GM18502 (cell line): Measurements from ENCODE around the gene VWA2.

Experiments used
- ATAC-seq: cut with Tn5 transposase; IDR thresholded peaks from one replicate; pipeline ENCODE4 v1.9.1; 2021; ENCODE audit warnings: mild to moderate bottlenecking; ENCODE audit not compliant: unreplicated experiment, poor library complexity

Gene VWA2

GRCh38 chr10:114291516-114291915 is 52.5 kb downstream of the VWA2 start:
- no peak for ATAC-seq

- no peak for ATAC-seq
Measured at GRCh38 chr10:114293075-114293474, 54.0 kb downstream of the VWA2 start.

GRCh38 chr10:114294549-114294948 is 55.5 kb downstream of the VWA2 start:
- no peak for ATAC-seq

- no peak for ATAC-seq
Measured at GRCh38 chr10:114295393-114295792, 56.3 kb downstream of the VWA2 start.

- ATAC-seq, result no peak
Measured at GRCh38 chr10:114297136-114297705, 58.2 kb downstream of the VWA2 start.

- ATAC-seq, result no peak
Measured at GRCh38 chr10:114300036-114300645, 61.1 kb downstream of the VWA2 start.

GRCh38 chr10:114301177-114301576 is 62.1 kb downstream of the VWA2 start:
- ATAC-seq, result no peak

GRCh38 chr10:114301951-114302710 is 63.1 kb downstream of the VWA2 start:
- ATAC-seq, result no peak

- ATAC-seq, result peak; percentile 3
Measured at GRCh38 chr10:114303556-114303955, 64.5 kb downstream of the VWA2 start.

GRCh38 chr10:114304017-114304570 is 65.0 kb downstream of the VWA2 start:
- peak; percentile 81 for ATAC-seq

- peak; percentile 70 for ATAC-seq
Measured at GRCh38 chr10:114304571-114305421, 65.7 kb downstream of the VWA2 start.

GRCh38 chr10:114305521-114305925 is 66.5 kb downstream of the VWA2 start:
- ATAC-seq, result no peak

- ATAC-seq, result no peak
Measured at GRCh38 chr10:114306116-114306973, 67.3 kb downstream of the VWA2 start.

- ATAC-seq, result no peak
Measured at GRCh38 chr10:114307731-114308130, 68.7 kb downstream of the VWA2 start.

GRCh38 chr10:114308531-114309363 is 69.7 kb downstream of the VWA2 start:
- ATAC-seq, result no peak

- ATAC-seq, result no peak
Measured at GRCh38 chr10:114309364-114309651, 70.3 kb downstream of the VWA2 start.

GRCh38 chr10:114310346-114310745 is 71.3 kb downstream of the VWA2 start:
- ATAC-seq, result no peak

GRCh38 chr10:114311023-114311422 is 72.0 kb downstream of the VWA2 start:
- no peak for ATAC-seq
